NCI-H524 (cell line): ENCODE results near the gene ZFPL1.

ENCODE experiments used
- DNase-seq, 2 experiments: peaks; one replicate each; lab custom pipeline; 2025; lab: John Stamatoyannopoulos, UW

Gene ZFPL1

GRCh38 chr11:65059959-65060824 is 23.8 kb upstream of the ZFPL1 start:
- no peak for DNase-seq

GRCh38 chr11:65060913-65061408 is 23.1 kb upstream of the ZFPL1 start:
- no peak for DNase-seq

DNA sequence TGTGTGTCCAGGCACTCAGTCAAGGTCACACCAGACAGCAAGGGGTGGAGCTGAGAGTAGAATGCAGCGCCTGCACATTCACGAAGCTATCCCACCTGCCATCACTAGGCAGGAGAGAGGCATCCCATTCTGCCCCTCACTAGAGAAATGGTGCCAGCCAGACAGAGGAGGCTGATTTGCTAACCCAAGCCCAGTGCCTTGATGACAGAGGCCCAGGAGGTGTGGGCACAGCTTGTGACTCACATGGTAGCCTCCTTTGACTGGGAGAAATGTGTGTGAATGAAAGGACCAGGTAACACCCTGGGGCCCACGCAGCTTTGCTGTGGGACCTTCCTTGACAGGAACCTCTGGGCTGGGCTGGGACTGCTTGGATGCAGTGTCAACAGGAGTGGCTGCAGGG is 20.5 kb upstream of the ZFPL1 start:
- DNase-seq, result no peak

GRCh38 chr11:65064847-65065240 is 19.2 kb upstream of the ZFPL1 start:
- no peak for DNase-seq

GRCh38 chr11:65065851-65066250 is 18.2 kb upstream of the ZFPL1 start:
- no peak for DNase-seq

DNA sequence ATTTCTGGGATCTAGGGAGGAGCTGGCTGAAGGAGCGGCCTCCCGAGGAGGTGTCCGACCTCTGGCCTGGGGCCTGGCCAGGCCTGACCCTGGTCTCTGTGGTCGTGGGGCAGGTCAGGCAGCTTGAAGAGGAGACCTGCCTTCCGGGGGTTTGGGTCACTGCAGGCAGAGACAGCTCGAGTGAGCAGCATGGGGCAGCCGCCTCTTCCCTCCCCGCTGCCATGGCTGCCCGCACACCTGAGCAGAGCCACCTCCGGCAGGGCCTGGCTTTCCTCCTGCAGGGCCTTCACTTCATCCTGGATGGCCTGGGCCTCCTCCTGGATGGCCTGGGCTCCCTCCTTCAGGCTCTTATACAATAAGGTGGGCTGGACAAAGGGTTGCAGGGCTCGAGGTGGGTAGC is 17.7 kb upstream of the ZFPL1 start:
- DNase-seq, result no peak

DNA sequence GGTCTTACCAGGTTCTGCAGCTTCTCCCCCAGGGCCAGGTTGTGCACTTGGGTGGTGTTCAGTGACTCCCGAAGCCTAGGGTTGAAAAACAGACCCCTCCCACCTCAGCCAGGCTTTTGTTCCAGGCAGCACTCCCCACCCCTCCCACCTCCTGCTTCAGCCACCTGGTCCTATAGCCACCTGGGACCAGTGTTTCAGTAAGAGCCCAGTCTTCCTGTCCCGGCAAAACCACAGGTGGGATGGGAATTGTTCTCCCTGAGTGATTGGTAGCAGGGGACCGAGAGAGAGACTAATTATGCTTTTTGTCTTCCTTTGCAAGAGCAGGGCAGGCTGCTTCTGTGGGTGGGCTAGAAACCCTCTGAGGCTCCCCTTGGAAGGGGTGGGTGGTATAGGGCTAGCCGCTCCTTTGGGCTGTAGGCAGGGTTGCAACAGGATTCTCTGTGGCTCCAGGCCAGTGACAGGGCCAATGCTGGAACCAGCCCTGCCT is 17.2 kb upstream of the ZFPL1 start:
- DNase-seq, result no peak

- no peak for DNase-seq
Observed at GRCh38 chr11:65067446-65067845, 16.6 kb upstream of the ZFPL1 start.

GRCh38 chr11:65069217-65069616 is 14.8 kb upstream of the ZFPL1 start:
- no peak for DNase-seq

DNA sequence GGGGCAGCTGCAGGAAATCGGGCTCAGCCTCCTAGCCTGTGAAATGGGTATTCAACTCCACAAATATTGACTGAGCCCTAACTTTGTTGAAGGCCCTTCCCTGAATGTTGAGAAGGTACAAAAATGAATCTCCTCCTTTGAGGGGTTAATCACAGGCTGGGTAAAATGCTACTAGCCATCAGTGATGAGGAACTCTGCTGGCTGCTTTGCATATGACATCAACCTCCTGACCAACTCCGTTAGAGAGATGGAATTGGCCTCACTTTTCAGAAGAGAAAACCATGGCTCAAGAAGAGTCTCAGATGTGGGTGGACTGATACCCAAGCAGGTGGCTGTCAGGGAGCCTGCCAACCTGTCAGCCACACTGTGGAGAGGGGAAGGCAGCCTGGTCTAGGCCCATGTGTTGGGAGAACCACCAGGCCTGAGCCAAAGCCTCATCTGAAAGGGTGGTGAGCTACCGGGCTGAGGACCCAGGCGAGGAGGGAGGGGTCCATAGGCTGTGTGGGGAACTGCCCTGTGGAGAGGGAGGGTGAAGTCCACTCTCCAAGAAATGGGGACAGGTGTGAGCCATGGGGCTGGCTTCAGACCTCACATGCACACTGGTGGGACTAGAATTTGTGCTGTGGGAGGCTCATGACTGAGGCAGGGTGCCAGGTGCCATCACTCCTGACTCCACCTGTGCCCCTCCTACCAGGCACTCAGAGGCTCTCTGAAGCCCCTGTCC is 12.0 kb upstream of the ZFPL1 start:
- DNase-seq, result no peak

DNA sequence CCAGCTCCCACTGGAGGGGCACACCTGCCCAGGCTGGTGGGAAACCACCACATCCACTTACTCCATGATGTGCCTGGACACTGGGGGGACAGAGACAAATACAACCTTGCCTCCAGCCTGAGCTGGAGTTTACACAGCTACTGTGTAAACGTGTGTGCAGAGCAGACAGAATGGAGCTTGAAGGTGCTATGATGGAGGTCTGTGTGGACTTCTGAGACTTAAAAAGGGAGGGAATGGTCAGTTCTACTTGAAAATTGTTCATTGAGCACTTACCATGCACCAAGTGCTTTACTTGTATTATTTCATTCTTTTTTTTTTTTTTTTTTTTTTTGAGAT is 11.4 kb upstream of the ZFPL1 start:
- no peak for DNase-seq

DNA sequence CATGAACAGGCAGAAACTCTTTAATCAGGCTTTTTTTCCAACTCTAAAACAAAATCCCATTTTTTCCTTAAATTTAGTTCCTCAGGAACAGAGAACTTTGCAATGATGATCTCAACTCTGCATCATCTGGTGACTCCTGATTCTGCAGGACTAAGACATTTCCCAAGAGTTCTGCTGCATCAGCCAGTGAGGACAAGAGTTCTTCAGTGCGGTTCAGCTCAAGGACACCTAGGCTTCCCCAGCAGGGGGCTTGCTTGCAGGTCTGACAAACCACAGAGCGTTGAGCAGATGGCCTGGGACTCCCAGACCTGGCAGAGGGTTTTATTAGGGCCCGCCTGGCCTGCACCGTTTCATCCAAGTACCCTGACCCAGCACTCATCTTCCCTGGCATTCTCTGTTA is 6.6 kb upstream of the ZFPL1 start:
- peak; percentile 50 to 81 for DNase-seq

- peak in 1 of 2 experiments; percentile 45 for DNase-seq
Observed at GRCh38 chr11:65078151-65078550, 5.9 kb upstream of the ZFPL1 start.

GRCh38 chr11:65078786-65079342 is 5.2 kb upstream of the ZFPL1 start:
- no peak for DNase-seq

GRCh38 chr11:65083134-65083833 is 738 bp upstream of the ZFPL1 start:
- DNase-seq, result no peak

DNA sequence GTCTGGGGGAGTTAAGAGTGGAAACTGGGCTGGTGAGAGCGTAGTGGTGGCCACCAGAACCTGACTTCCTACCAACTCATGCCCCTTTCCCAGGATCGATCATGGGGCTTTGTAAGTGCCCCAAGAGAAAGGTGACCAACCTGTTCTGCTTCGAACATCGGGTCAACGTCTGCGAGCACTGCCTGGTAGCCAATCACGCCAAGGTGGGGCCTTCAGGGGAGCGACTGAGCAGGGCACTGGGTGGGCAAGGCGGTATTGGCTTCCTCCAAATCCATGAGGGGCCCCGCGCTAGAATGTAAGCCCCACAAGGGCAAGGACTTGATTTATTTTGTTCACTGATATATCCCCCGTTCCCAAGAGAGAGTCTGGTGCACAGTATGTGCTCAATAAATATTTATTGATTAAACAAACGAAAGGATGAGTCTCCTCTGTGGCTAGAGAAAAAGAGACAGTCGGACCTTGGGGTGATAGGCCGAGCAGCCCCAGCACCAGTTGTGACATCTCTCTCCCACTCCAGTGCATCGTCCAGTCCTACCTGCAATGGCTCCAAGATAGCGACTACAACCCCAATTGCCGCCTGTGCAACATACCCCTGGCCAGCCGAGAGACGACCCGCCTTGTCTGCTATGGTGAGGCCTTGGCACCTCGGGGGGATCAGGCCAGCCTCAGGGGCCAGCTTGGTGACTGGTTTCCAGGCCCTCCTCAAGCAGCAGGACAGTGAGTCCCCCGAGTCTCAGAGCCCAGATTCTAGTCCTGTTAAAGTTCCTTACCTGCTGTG is 765 bp downstream of the ZFPL1 start:
- DNase-seq, result no peak

DNA sequence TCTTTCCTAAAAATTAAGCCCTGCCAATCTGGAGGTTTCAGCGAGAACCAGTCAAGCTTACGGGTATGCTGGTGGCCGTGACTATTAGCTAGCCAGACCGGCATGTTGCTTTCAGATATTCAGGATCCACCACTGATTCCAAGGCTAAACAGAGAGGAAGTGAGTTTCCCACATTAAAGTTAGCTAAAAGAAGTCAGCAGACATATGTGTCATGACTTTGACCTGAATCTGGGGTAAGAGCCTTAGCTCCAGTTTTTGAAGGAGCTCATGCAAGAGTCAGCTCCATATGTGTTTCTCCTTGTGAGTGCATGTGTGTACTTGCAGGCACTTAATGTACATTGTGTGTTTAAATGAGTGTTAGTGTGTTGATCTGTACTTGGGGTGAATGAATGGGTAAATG is 1.4 kb downstream of the ZFPL1 start:
- no peak for DNase-seq

GRCh38 chr11:65086809-65087208 is 2.8 kb downstream of the ZFPL1 start:
- no peak for DNase-seq

- DNase-seq, result no peak
Observed at GRCh38 chr11:65087216-65087615, 3.2 kb downstream of the ZFPL1 start.

GRCh38 chr11:65087827-65088226 is 3.8 kb downstream of the ZFPL1 start:
- DNase-seq, result no peak

GRCh38 chr11:65089621-65090020 is 5.6 kb downstream of the ZFPL1 start:
- no peak for DNase-seq
